ENCODE measurements around the gene GLCE. TPM values are rescaled to one million over a fixed set of nuclear protein-coding genes. Genes with fewer than 3 reads are reported as not detected.
"Not testable (repeated sequence)": the region's sequence is repeated elsewhere in the genome, so short reads cannot be mapped to it uniquely, and the experiment has no call there.

The GLCE gene
- polyA plus RNA-seq, 4 donors = 35.7 to 49.5 (median 45.4) TPM

DNA sequence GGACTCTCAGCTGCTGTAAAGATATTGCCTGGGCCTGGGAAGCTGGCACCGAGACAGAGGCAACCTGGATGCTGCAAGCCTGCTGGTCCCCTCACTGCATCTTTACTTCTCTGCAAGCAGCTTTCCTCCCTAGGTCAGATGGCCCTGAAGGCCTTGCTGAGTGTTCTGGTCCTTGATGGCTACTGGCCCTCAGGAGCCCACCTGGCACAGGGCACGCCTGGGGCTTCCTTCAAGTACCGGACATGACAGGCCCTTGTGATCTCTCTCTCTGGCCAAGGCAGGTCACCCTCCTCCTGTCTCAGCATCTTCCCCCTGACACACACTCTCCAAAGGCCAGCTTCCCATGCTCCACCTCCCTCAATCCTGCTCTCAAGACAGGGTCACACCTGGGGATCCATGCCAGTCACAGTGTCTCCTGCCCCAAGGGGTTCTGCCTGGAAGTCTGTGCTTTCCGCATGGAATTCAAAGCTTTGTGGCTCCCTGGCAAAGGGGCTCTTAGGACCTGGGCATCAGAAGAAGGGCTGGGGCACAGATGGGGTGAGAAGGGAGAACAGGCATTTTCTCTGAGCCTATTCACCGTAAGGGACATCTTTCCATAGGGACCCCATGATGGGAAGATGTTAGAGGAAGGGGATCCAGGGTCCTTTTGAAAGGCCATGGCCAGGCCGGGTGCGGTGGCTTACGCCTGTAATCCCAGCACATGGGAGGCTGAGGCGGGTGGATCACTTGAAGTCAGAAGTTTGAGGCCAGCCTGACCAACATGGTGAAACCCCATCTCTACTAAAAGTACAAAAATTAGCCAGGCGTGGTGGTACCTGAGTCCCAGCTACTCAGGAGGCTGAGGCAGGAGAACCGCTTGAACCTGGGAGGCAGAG, 133.5 kb downstream of the GLCE start:
- no peak for DNase-seq (ENCODE audit: low read depth in 4 of 4, low spot score in 3 of 4)

DNA sequence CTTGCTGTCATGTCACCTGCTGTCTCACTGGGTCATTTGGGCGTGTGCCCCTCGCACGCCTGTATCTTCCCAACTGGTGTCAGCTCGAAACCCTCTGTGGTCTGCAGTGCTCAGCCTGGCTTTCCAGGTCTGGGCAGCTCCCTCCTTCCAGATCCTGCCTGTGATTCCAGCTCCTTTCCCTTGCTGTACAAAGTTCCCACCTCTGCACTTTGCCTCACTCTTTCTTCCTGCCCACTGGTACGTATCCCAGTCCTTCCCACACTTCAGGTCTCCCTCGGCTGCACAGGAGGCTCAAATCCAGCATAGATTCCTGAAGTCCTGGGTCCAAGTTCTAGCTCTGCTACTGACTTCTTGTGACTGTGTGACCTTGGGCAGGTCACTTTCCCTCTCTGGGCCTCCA, 136.2 kb downstream of the GLCE start:
- no peak for DNase-seq (ENCODE audit: low read depth in 4 of 4, low spot score in 3 of 4)

DNA sequence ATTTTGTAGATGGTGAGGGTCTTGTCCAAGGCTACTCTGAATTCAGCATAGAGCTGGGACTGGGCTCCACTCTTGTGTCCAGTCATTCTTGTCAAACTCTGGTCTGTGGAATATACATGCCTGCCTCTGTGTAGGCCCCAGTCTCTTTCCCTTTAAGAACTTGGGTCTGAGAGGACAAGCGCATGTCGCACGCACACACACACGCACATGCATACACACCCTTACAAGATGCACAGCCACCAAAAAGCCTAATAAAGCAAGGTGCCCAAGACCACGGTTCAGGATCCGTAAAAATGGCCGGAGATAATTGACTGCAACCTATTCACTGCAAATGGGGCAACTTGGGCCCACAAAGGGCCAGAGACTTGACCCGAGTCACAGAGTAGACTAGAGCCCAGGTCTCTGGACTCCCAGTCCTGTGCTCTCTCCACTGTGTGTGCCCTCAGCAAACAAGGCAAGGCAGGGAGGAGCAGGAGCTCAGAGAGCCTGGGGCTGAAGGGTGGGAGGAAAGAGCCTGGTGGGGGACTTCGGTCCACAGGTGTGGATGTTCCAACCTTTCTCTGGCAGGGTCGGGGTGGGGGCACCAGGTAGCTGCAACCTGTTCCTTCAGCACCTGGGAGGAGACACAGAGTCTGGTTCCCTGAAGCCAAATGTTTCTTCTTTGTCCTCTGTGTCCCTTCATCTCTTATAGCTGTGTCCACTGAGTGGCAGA, 137.4 kb downstream of the GLCE start:
- no peak for DNase-seq (ENCODE audit: low read depth in 4 of 4, low spot score in 3 of 4)

DNA sequence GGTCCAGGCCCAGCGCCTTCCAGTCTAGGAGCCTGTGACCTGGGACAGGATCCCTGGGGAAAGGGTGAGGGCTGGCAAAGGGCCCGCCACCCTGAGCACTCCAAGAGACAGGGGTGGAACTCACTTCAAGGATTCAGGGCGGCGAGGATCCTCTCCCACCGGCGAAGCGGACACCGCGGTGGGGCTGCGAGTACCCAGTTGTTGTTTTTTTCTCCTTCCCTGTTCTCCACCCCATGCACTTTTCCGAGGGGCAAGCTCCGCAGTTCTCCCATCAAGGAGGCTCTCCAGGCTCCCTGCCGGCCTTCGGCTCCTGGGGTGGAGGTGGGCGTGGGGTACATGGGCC, 137.9 kb downstream of the GLCE start:
- no peak for DNase-seq (ENCODE audit: low read depth in 4 of 4, low spot score in 3 of 4)

DNA sequence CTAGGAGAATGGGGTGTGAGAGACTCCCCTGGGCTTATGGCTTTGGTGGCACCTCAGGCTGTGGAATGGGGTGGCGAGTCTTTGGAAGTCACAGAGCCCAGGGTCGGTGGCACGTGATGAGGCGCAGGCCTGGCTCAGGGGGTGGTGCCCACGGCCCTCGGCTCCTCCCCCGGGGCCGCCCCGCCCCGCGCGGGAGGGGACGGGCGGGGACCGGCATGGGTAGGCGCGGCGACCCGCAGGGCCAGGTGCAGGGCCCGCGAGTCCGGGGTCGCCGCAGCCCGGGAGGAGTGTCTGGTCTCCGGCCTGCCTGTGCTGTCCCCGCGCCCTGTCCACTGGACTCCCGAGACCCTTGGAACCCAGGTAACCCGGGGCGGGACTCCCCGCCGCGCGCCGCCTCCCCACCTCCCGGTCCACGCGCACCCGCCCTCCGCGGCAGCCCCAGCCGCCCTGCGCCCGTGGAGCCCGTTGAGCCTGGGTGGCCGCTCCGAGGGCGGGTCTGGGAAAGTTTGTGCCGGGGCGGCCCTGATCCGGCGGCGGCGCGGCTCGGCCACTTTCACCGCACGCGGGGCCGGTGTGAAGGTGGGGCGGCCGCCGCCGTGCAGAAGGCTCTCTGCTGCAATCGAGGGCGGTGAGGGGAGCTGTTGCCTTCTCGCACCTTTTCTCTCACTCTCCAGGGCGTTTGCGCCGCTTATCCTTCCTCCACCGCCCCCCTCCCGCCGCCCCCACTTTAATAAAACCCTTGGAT, 138.4 kb downstream of the GLCE start, which contains the start of gene PAQR5:
TSS of gene PAQR5 (plus strand) at position 216 of the 745 bp plus-strand sequence. CDS start 61,169 bp downstream, outside the sequence.
- DNase-seq (ENCODE audit: low read depth in 4 of 4, low spot score in 3 of 4) = no peak

DNA sequence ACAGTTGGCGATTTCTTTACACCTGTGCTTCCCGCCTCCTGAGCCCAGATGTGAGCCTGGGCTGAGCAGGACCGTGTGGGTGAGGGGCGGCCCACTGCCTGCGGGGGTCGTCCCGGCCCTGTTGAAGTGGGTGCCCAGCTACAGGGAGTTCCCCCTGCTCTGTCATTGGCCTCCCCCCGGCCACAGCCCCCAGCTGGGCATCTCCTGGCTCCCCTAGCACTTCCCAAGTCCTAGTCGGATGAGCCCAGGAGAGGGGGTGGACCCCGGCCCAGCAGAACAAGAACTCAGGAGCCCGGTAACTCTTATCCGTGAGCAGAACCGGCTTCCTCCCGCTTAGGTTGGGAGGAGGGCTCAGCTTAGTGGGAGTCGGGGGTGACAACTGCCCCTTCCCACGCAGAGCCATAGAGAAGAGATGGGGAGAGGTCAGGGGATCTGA, 139.0 kb downstream of the GLCE start:
- DNase-seq (ENCODE audit: low read depth in 4 of 4, low spot score in 3 of 4) = no peak

DNA sequence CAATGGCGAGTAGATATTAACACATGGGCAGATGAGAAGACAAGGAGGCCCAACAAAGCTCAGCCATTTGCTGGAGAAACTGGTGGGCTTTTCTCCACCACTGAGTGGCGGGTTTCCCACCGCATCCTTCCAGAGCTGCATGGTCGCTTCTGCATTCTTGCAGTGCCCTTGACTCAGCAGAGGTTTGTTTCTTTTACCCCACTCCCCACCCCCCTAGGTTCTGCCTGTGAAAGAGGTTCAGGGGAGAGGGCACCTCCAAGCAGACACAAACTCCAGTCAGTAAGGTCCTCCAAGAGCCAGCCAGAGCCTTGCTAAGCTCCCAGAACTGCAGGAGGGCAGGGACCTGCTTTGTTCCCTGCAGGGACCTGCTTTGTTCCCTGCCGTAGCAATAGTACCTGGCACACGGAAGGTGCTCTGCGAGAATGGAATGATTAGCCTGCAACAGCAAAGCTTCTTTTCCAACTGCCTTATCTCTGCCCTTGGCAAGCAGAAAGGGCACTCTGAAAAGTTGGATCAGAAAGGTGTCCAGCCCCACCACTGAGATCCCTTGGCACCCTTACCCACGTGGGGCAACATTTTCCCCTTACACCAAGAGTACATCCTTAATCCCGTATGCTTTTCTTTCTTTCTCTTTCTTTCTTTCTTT, 139.6 kb downstream of the GLCE start:
- no peak for DNase-seq (ENCODE audit: low read depth in 4 of 4, low spot score in 3 of 4)

DNA sequence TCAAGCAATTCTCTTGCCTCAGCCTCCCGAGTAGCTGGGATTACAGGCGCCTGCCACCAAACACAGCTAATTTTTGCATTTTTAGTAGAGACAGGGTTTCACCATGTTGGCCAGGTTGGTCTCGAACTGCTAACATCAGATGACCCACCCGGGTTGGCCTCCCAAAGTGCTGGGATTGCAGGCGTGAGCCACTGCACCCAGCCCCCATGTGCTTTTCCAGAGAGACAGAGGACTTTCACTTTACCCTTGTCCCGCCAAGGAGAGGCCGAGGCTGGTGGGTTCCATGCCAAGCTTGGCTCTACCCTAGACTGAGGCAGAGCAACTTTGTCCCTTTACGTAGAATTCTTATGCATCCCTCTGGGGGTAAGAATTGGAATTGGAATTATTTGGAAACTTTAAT, 140.7 kb downstream of the GLCE start:
- not testable (repeated sequence) for DNase-seq (ENCODE audit: low read depth in 4 of 4, low spot score in 3 of 4)

DNA sequence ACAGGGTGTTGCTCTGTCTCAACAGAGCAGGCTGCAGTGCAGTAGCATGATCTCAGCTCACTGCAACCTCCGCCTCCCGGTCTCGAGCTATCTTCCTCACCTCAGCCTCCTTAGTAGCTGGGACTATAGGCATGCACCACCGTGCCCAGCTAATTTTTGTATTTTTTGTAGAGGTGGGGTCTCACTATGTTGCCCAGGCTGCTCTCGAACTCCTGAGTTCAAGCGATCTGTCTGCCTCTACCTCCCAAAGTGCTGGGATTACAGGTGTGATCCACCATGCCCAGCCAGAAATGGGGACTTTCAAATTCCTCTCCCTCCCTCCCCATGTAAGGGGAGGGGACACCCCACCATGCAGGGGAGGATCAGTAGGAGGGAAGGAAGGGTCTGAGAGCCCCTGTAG, 141.7 kb downstream of the GLCE start:
- not testable (repeated sequence) for DNase-seq (ENCODE audit: low read depth in 4 of 4, low spot score in 3 of 4)

DNA sequence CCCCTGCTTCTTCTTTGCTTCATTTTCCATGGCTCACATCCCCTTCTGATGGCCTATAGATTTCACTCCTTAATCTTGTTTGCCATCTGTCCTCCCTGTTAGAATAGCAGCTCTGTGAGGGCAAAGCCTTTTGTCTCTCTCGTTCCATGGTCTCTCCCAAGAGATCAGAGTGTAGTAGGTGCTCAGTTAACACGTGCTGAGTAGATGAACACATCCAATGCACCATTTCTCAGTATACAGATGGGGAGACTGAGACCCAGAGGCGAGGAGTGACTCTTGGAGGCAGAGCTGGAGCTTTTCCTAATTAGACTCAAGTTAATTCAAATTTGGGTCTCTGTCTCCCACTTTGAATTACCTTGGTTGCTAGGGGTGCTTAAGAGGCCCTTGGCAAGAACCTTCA, 142.5 kb downstream of the GLCE start:
- DNase-seq (ENCODE audit: low read depth in 4 of 4, low spot score in 3 of 4) = no peak

DNA sequence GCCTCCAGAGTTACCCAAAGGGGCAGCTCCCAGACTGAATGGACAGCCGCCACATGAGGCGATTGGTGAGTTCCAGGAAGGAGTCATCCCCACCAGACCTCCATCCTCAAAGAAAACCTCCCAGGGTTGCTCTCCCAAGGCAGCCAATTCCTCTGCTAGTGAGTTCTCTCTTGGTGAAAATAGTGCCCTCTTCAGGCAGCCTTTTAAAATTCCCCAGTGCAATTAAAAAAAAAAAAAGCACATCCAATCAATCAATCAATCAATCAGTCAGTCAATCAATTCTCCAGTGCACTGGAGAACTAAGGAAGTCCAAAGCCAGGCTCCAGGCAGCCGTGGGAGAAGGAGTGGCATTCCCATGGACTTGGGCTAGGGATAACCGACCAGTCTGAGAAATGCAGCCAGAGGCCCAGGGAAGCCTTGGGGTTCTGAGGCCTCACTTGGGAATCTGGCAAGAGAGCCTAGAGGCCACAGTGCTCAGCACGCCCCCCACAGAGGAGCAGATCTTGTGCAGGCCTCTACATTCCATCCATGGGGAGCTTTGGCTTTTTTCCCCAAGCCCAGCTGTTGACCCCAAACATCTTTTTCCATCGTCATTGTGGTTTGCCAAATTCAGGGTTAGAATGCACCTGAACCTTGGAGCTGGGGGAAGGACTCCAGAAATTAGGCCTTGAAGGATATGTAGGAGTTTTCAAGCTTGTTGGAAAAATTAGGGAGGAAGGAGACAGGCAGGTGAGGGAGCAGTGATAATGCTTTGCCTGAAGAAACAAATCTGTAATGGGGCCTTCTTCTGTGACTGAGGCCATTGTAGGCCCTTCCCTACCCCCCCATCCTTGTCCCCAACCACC, 143.1 kb downstream of the GLCE start:
- no peak for DNase-seq (ENCODE audit: low read depth in 4 of 4, low spot score in 3 of 4)

DNA sequence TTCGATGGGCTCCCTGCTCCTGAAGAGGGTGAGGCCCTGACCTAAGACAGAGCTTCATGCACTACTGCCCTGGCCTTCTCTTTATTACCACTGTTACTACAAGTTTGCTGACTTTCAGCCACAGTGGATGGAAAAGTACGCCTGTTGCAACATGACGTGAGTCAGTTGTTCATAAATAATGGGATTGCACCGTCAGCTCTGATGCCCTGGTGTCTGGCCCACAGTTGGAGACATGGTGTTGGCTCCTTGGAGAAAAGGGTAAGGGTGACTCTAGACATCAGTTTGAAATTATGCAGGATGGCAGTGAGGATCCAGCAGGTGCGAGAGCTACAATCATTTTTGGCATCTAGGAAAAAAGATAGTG, 143.7 kb downstream of the GLCE start:
- no peak for DNase-seq (ENCODE audit: low read depth in 4 of 4, low spot score in 3 of 4)

DNA sequence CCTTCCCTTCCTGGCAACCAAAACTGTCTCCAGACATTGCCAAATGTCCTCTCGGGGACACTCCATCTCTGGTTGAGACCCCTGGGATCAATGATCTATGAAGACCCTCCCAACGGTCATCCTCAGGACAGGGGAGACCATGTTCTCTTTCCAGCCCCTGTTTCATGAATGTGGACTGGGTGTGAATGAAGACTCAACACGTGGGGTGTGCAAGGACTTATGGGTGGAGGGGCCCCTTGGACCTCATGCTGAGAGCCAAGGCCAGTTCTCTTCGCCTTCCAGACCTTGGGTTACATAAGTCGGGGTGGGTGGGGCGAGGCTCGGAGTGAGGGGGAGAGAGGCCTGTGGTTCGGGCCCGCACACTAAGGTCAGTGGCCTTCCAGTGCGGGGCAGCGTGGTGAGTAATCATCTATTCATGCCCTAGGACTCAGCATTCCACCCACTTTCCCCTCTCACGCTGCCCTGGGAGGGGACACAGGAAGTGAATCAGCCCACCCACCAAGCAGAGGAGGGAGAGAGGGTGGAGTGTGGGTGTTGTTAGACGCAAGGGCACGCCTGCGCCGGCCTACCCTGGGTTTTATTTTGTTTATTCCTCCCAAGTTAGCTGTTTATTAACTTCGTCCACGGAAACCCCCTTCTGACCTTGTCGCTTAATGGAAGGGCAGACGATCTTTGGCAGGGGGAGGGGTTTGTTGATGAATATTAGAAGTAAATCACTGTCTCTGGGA, 144.9 kb downstream of the GLCE start:
- DNase-seq (ENCODE audit: low read depth in 4 of 4, low spot score in 3 of 4) = no peak

DNA sequence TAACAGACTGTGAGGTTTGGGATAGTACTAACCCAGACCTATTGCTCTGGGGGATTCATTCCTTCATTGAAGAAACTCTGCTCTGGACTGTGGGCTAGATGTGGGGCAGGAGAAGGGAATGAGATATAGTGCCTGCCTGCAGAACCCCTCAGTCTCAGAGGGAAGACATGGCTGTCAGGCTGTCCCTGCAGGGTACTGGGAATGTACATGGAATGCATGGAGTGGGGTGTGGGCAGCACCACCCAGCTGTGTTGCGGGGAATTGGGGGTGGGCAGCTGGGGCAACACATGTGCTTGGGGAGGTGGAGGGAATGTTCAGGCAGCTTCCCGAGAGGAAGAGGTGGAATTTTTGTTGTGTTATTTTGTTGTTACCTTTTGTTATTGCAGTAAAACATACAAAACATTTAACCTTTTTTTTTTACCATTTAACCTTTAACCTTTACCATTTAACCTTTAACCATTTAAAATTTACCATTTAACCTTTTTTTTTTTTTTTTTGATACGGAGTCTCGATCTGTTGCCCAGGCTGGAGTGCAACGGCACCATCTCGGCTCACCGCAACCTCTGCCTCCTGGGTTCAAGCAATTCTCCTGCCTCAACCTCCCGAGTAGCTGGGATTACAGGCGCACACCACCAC, 145.6 kb downstream of the GLCE start:
- DNase-seq (ENCODE audit: low read depth in 4 of 4, low spot score in 3 of 4) = no peak

DNA sequence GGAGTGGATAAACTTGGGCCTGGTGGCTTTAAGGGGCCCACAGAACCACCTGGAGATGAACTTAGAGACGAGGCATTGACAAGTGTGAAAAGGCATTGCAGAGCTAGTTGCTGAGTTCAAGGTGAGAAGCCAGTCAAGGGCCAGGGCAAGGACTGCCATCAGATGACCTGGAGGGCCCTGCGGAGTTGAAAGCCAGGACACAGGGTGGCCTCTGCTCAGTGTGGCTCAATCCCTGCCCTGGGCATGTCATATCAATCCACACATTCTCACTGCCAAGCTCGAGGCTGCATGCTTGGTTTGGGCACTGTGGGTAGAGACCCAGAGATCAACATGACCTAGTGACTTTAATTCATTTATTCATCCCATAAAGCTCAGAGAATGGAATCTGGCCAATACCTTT, 147.5 kb downstream of the GLCE start:
- no peak for DNase-seq (ENCODE audit: low read depth in 4 of 4, low spot score in 3 of 4)

DNA sequence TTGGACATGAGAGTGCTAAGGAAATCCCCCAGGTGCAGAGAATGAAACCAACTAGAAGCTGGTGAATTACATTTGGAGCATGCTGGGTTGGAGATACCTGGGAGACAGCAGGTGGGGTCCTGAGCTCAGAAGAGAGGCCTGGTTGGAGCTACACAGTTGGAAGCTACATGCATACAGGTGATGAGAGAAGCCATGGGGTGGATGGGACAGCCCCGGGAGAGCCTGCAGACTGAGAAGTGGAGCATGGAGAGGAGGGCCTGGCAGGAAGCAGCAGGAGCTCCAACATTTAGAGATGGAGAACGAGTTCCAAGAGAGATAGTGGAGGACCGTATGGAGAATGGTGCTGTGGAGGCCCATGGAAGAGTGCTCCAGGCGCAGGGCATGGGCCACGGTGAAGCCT, 148.5 kb downstream of the GLCE start:
- DNase-seq (ENCODE audit: low read depth in 4 of 4, low spot score in 3 of 4) = no peak

DNA sequence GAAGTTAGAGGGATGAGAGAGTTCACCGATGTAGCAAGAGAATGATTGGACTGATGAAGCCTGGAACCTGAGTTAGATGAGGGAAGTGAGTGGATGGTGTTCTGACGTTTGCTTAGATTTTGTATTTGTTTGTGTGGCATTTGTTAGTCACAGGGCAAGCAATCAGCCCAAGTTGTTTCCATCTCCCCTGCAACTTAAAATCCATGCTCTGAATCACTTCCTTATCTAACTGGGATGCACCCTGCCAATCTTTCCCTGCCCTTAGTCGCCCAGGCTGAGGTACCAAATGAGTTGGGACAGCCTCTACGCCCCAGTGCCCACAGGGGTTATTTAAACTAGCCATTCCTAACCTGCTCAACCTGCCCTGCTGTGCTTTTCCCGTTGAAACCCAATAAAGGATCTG, 150.9 kb downstream of the GLCE start:
- DNase-seq (ENCODE audit: low read depth in 4 of 4, low spot score in 3 of 4) = no peak

DNA sequence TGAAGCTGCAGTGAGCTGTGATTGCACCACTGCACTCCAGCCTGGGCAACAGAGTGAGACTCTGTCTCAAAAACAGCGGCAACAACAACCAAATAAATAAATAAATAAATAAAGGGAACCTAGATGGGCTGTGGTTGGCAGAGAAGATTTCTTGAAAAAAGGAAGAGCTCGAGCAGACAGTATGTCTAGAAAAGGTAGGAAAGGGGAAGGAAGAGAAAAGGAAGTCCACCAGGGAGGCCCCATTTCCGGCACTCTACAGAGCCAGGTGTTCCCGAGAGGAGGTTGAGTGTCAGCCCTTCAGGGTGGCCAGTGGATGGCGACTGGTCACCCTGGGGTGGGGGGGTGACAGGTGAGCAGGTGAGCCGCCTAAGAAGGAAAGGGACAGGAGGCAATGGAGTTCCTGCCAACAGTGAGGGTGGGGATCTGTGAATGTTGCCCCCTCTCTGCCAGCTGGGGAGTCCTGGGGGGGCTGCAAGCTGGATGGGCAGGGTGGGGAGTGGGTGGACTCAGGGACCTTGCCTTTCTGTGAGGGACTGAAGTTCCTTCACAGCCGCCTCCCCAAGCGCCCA, 153.1 kb downstream of the GLCE start:
- no peak for DNase-seq (ENCODE audit: low read depth in 4 of 4, low spot score in 3 of 4)

DNA sequence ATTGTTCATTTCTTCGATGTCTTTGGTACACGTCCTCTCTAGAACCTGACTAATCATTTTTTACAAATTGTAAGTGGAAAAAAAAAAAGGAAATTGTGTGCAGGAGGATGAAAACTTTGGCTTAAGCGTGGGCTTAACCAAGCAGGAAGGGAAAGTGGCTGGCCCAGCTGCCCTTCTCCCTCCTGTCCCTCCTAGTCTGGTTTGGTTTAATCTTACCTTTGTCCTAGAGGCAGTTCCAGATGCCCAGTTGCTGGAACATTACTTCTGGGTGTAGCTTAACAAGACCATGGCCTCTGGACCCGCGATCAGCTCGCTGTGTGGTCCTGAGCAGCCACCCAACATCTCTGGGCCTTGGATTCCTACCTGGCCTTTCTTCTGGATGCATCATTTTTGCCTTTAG, 153.7 kb downstream of the GLCE start:
- no peak for DNase-seq (ENCODE audit: low read depth in 4 of 4, low spot score in 3 of 4)

All from left renal pelvis (tissue), 4 donors.